Suprapubic skin (tissue), 4 donors: ENCODE measurements around the gene NGB.

ENCODE experiments used
- EP300 ChIP-seq: sonication (generic); formaldehyde crosslinking; IDR thresholded peaks from one replicate; pipeline ENCODE4 v1.6.1; 2017; ENCODE audit warnings: antibody characterized with exemption
- POLR2A ChIP-seq, 2 donors: fragments of 450-650 bp; IDR thresholded peaks; one replicate each; pipeline ENCODE4 v1.6.1; 2017; ENCODE audit warnings: antibody characterized with exemption in 2 of 2, mild to moderate bottlenecking in 2 of 2, moderate library complexity in 2 of 2
- POLR2AphosphoS5 ChIP-seq, 3 donors: sonication (generic); formaldehyde crosslinking; IDR thresholded peaks; one replicate each; pipeline ENCODE4 v1.6.1; 2017; ENCODE audit warnings: antibody characterized with exemption in 3 of 3
- TF ChIP-seq, protein P1 (sequence below), 2 donors: fragments of 200-600 bp in 1 of 2; fragments of 450-650 bp in 1 of 2; sonication (generic) in 1 of 2; IDR thresholded peaks; one replicate each; pipeline ENCODE4 v1.5.1; 2016 to 2019; ENCODE audit warnings: antibody characterized with exemption in 2 of 2, mild to moderate bottlenecking in 1 of 2, moderate library complexity in 1 of 2

DNA sequence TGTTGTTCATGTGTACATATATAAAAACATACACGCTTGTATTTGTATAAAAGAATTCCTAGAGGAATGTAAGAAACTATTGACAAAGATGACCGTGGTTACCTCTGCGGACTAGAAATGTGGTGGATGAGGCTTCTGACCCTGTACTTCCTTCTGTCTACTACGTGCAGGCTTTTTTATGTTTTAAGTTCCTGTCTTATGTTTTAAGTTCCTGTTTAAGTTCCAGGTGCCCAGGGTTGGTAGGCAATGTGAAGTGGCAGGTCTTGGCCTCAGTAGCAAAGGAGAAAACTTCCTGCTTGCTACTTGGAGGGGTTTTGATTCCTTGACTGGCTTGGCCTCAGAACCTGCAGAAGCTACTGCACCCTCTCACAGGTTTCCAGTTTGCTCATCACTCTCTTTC is 38.1 kb upstream of the NGB start:
- TF ChIP-seq, protein P1, sequence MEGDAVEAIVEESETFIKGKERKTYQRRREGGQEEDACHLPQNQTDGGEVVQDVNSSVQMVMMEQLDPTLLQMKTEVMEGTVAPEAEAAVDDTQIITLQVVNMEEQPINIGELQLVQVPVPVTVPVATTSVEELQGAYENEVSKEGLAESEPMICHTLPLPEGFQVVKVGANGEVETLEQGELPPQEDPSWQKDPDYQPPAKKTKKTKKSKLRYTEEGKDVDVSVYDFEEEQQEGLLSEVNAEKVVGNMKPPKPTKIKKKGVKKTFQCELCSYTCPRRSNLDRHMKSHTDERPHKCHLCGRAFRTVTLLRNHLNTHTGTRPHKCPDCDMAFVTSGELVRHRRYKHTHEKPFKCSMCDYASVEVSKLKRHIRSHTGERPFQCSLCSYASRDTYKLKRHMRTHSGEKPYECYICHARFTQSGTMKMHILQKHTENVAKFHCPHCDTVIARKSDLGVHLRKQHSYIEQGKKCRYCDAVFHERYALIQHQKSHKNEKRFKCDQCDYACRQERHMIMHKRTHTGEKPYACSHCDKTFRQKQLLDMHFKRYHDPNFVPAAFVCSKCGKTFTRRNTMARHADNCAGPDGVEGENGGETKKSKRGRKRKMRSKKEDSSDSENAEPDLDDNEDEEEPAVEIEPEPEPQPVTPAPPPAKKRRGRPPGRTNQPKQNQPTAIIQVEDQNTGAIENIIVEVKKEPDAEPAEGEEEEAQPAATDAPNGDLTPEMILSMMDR (IDR thresholded peaks at IDR 0.05), result no peak
- TF ChIP-seq POLR2A (IDR thresholded peaks at IDR 0.05), result no peak
- no peak for TF ChIP-seq POLR2AphosphoS5 (IDR thresholded peaks at IDR 0.05)
- TF ChIP-seq EP300, result no peak
